Transverse colon (tissue), 4 donors: Measurements from ENCODE around the gene HIRIP3. TPM values are rescaled to one million over a fixed set of nuclear protein-coding genes. Genes with fewer than 3 reads are reported as not detected.

Experiments used
- DNase-seq: peaks from one replicate; pipeline ENCODE4 v3.0.0-alpha.2; 2019
- H3K27ac ChIP-seq, 4 donors: fragments of 200-600 bp; sonication (generic); 2 replicates each; pipeline ENCODE4 v1.5.1; 2016 to 2018; ENCODE audit warnings: inconsistent platforms in 4 of 4
- H3K27me3 ChIP-seq: fragments of 200-600 bp; sonication (generic); 2 replicates; pipeline ENCODE4 v1.5.1; 2017; ENCODE audit warnings: inconsistent platforms
- H3K36me3 ChIP-seq, 4 donors: fragments of 200-600 bp; sonication (generic); 2 replicates each; pipeline ENCODE4 v1.5.1; 2017 to 2019; ENCODE audit warnings: inconsistent platforms in 4 of 4
- H3K4me1 ChIP-seq, 4 donors: fragments of 200-600 bp; sonication (generic); 2 replicates each; pipeline ENCODE4 v1.5.1; 2017 to 2020; ENCODE audit warnings: inconsistent platforms in 4 of 4
- H3K4me3 ChIP-seq, 4 donors: fragments of 200-600 bp; sonication (generic); 1 replicate in 1 of 4; 2 replicates in 3 of 4; pipeline versions ENCODE4 v1.5.1 to v1.6.1; 2017 to 2019; ENCODE audit warnings: inconsistent platforms in 4 of 4
- H3K9me3 ChIP-seq, 2 donors: fragments of 200-600 bp; sonication (generic); 2 replicates each; pipeline ENCODE4 v1.5.1; 2017 to 2019; ENCODE audit warnings: inconsistent platforms in 2 of 2
- CTCF ChIP-seq, 5 experiments: fragments of 200-600 bp in 3 of 5; fragments of 450-650 bp in 2 of 5; sonication (generic) in 3 of 5; IDR thresholded peaks; 1 replicate in 2 of 5; 2 replicates in 3 of 5; pipeline ENCODE4 v1.5.1; 2016 to 2017; ENCODE audit warnings: antibody characterized with exemption in 5 of 5, inconsistent platforms in 3 of 5, mild to moderate bottlenecking in 2 of 5, moderate library complexity in 1 of 5
- EP300 ChIP-seq: sonication (generic); formaldehyde crosslinking; IDR thresholded peaks from one replicate; pipeline ENCODE4 v1.6.1; 2017; ENCODE audit warnings: antibody characterized with exemption, low read depth
- POLR2A ChIP-seq: fragments of 450-650 bp; IDR thresholded peaks from one replicate; pipeline ENCODE4 v1.6.1; 2016; ENCODE audit warnings: antibody characterized with exemption, mild to moderate bottlenecking, moderate library complexity
- POLR2AphosphoS5 ChIP-seq, 3 donors: sonication (generic); formaldehyde crosslinking; IDR thresholded peaks; one replicate each; pipeline ENCODE4 v1.6.1; 2016; ENCODE audit warnings: antibody characterized with exemption in 3 of 3
- WGBS, 2 donors: methylation state at CpG; one replicate each; pipeline ENCODE4 v1.1.5; 2018; ENCODE audit warnings: low coverage in 1 of 2; 5-methylcytosine and 5-hydroxymethylcytosine counted together
- in situ Hi-C, 4 donors: fragments of 200-750 bp; cut with MboI; loops; one replicate each; pipeline versions ENCODE4 v1.15.0 to v1.15.1; 2017; ENCODE audit warnings: low sequenced_read_pairs in 3 of 4, low pct_ligation_motif_present in 1 of 4, low pct_unique_long_range_greater_than_20kb in 1 of 4
- intact Hi-C: fragments of 100-400 bp; cut with DNase I; formaldehyde crosslinking; loops from one replicate; pipeline ENCODE4 v1.15.1; 2023; ENCODE audit warnings: low total_unique reads
- total RNA-seq, 4 donors: library from RNA; depleted of rRNA; stranded (reverse); fragments of >200 nt; gene quantifications; one replicate each; pipeline ENCODE4 v1.1.0, GENCODE V29; 2016

Gene HIRIP3
- total RNA-seq, 4 donors from 2014 or later: 1.8 to 11.7 (median 8.8) TPM

- WGBS, 2 donors: 41 to 43% methylated on average over 3 to 26 of the region's 26 CpGs
- H3K4me3 ChIP-seq: no peak overlapping the region
- in situ Hi-C loops: loop anchor here in 2 of 4 donors (25.0 kb wide), 2 partner anchors 147 to 322 kb away; partner anchors contain the start of genes CDIPT (in 2 of the 2) and QPRT (in 1 of the 2)
Observed at GRCh38 chr16:30009085-30009862, 13.9 kb upstream of the HIRIP3 start.

GRCh38 chr16:30007378-30007895, 12.0 kb upstream of the HIRIP3 start:
- DNase-seq: no peak
- intact Hi-C loops: no loop called here

More at GRCh38 chr16:30009085-30009862, 13.9 kb upstream of the HIRIP3 start:
- Histone ChIP-seq H3K36me3 (no peaks in the 10 kb centered on the region), H3K27me3 (peaks cover 42% of the 10 kb centered on the region), H3K9me3 (no peaks in the 10 kb centered on the region), H3K27ac (no peak overlapping the region), H3K4me1 (peaks cover 8 to 28% (median 23%) of the 10 kb centered on the region in 4 donors)
- TF ChIP-seq POLR2AphosphoS5 (IDR thresholded peaks at IDR 0.05) (no peak), EP300 (no peak), POLR2A (no peak), CTCF (IDR thresholded peaks at IDR 0.05) (no peak)
- intact Hi-C loops: no loop called here
- no peak for DNase-seq

GRCh38 chr16:30006659-30007377, 11.4 kb upstream of the HIRIP3 start:
- no peak overlapping the region for H3K27ac ChIP-seq
- in situ Hi-C loops: loop anchor here in 2 of 4 donors (25.0 kb wide), 2 partner anchors 145 to 320 kb away; partner anchors contain the start of genes CDIPT (in 2 of the 2) and QPRT (in 1 of the 2)

More at GRCh38 chr16:30007378-30007895, 12.0 kb upstream of the HIRIP3 start:
- peaks cover 8 to 28% (median 23%) of the 10 kb centered on the region in 4 donors for H3K4me1 ChIP-seq
- TF ChIP-seq POLR2A: no peak
- TF ChIP-seq POLR2AphosphoS5 (IDR thresholded peaks at IDR 0.05): no peak
- TF ChIP-seq CTCF (IDR thresholded peaks at IDR 0.05): no peak
- TF ChIP-seq EP300: no peak
- no peaks in the 10 kb centered on the region for H3K36me3 ChIP-seq
- no peak overlapping the region for H3K4me3 ChIP-seq
- H3K27me3 ChIP-seq: peaks cover 38% of the 10 kb centered on the region
- H3K27ac ChIP-seq: no peak overlapping the region
- H3K9me3 ChIP-seq: no peaks in the 10 kb centered on the region
- 78% methylated on average over 4 of the region's 11 CpGs; no CpG with 5 or more reads in 1 of the 2 donors for WGBS, 2 donors
- in situ Hi-C loops: loop anchor here in 2 of 4 donors (25.0 kb wide), 2 partner anchors 145 to 320 kb away; partner anchors contain the start of genes CDIPT (in 2 of the 2) and QPRT (in 1 of the 2)

More at GRCh38 chr16:30006659-30007377, 11.4 kb upstream of the HIRIP3 start:
- H3K36me3 ChIP-seq: no peaks in the 10 kb centered on the region
- H3K4me3 ChIP-seq: no peak overlapping the region
- intact Hi-C loops: no loop called here
- DNase-seq: no peak
- TF ChIP-seq POLR2A (no peak), POLR2AphosphoS5 (IDR thresholded peaks at IDR 0.05) (no peak), EP300 (no peak), CTCF (IDR thresholded peaks at IDR 0.05) (no peak)
- peaks cover 8 to 27% (median 23%) of the 10 kb centered on the region in 4 donors for H3K4me1 ChIP-seq
- WGBS, 2 donors: 85% methylated on average over 34 of the region's 34 CpGs; no CpG with 5 or more reads in 1 of the 2 donors
- H3K9me3 ChIP-seq: no peaks in the 10 kb centered on the region
- H3K27me3 ChIP-seq: peaks cover 33% of the 10 kb centered on the region
